Activated CD8-positive, alpha-beta T cell treated with anti-CD3 and anti-CD28 coated beads for 36 hours (primary cell): Measurements from ENCODE around the gene VAMP5. TPM values are rescaled to one million over a fixed set of nuclear protein-coding genes. Genes with fewer than 3 reads are reported as not detected.
A peak's percentile ranks its signal among the peaks of the same experiment; 100 is the strongest.
"Not testable (repeated sequence)": the region's sequence is repeated elsewhere in the genome, so short reads cannot be mapped to it uniquely, and the experiment has no call there.

Experiments used
- ATAC-seq: fragments of 200-7000 bp; cut with Tn5 transposase; one replicate; pipeline ENCODE4 v1.10.0; 2021; ENCODE audit warnings: mild to moderate bottlenecking, moderate library complexity
- CTCF ChIA-PET: fragments of 350-600 bp; sonication (Branson Sonifier 250); formaldehyde crosslinking; loops from one replicate; lab custom pipeline; 2021; ENCODE audit warnings: antibody characterized with exemption; lab: Charles Lee
- POLR2A ChIA-PET: fragments of 350-600 bp; sonication (Branson Sonifier 250); formaldehyde crosslinking; loops from one replicate; lab custom pipeline; 2021; ENCODE audit warnings: antibody characterized with exemption; lab: Charles Lee
- DNase-seq: peaks from one replicate; pipeline ENCODE4 v3.0.0-alpha.2; 2020
- H3K27ac Mint-ChIP-seq: one replicate; pipeline ENCODE4 v1.8.0; 2021; ENCODE audit warnings: mild to moderate bottlenecking, mixed read lengths
- H3K27me3 Mint-ChIP-seq: one replicate; pipeline ENCODE4 v1.8.0; 2021; ENCODE audit warnings: mixed read lengths
- H3K36me3 Mint-ChIP-seq: one replicate; pipeline ENCODE4 v1.8.0; 2021; ENCODE audit warnings: low read depth, mixed read lengths
- H3K4me1 Mint-ChIP-seq: one replicate; pipeline ENCODE4 v1.8.0; 2021; ENCODE audit warnings: low read depth, mixed read lengths
- H3K4me3 Mint-ChIP-seq: one replicate; pipeline ENCODE4 v1.8.0; 2021; ENCODE audit warnings: mild to moderate bottlenecking, moderate library complexity, mixed read lengths
- H3K9me3 Mint-ChIP-seq: one replicate; pipeline ENCODE4 v1.8.0; 2021; ENCODE audit warnings: mixed read lengths
- intact Hi-C: fragments of 100-400 bp; cut with micrococcal nuclease; formaldehyde crosslinking; loops from one replicate; pipeline ENCODE4 v1.10.0; 2022
- total RNA-seq, 2 experiments: library from RNA; stranded (reverse); gene quantifications; one replicate each; pipeline ENCODE4 v1.2.3, GENCODE V29; 2021
- TF ChIP-seq, protein P1 (sequence below): fragments of 200-600 bp; IDR thresholded peaks from one replicate; pipeline ENCODE4 v1.8.0; 2022; ENCODE audit warnings: antibody characterized with exemption, mild to moderate bottlenecking

VAMP5 gene
- total RNA-seq, 2 experiments from 2014 or later, result 28.0 to 29.4 TPM

DNA sequence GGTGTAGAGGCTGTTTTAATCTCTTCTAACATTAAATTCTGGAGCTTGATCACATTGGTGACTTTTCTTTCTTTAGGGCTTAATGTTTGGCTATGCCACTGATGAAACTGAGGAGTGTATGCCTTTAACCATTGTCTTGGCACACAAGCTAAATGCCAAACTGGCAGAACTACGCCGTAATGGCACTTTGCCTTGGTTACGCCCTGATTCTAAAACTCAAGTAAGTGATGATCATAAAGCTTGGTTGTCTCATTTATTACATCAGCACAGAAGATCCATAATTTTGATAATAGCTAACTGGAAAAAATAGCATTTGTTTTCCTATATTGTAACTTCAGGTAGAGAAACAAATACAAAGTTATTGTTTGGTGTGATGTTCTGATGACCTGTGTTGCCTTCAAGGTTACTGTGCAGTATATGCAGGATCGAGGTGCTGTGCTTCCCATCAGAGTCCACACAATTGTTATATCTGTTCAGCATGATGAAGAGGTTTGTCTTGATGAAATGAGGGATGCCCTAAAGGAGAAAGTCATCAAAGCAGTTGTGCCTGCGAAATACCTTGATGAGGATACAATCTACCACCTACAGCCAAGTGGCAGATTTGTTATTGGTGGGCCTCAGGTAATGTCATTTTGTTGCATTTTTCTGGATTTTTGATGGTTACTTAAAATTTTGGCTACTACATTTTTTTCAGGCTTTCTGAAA is 42.3 kb upstream of the VAMP5 start:
- intact Hi-C loops, result loop anchor here (10.0 kb wide), 1 partner anchor 217 kb away; the partner anchor contains the start of gene TGOLN2
- DNase-seq (no peak), ATAC-seq (no peak)
- ChIA-PET CTCF (interaction anchor here (1.6 to 6.3 kb wide), 3 partner anchors 9 to 122 kb away, joined by 5 to 58 read pairs (median 46); partner anchors contain the start of gene SH2D6), POLR2A (interaction anchor here (0.6 to 17.6 kb wide), 14 partner anchors 15 to 214 kb away, joined by 3 to 467 read pairs (median 4); partner anchors contain the start of genes CAPG, GGCX, RNF181 and SH2D6)
- peaks cover 72% of the 10 kb centered on the region for H3K36me3 Mint-ChIP-seq
- H3K27ac Mint-ChIP-seq, result peak overlapping the region; percentile 92
- TF ChIP-seq, protein P1, sequence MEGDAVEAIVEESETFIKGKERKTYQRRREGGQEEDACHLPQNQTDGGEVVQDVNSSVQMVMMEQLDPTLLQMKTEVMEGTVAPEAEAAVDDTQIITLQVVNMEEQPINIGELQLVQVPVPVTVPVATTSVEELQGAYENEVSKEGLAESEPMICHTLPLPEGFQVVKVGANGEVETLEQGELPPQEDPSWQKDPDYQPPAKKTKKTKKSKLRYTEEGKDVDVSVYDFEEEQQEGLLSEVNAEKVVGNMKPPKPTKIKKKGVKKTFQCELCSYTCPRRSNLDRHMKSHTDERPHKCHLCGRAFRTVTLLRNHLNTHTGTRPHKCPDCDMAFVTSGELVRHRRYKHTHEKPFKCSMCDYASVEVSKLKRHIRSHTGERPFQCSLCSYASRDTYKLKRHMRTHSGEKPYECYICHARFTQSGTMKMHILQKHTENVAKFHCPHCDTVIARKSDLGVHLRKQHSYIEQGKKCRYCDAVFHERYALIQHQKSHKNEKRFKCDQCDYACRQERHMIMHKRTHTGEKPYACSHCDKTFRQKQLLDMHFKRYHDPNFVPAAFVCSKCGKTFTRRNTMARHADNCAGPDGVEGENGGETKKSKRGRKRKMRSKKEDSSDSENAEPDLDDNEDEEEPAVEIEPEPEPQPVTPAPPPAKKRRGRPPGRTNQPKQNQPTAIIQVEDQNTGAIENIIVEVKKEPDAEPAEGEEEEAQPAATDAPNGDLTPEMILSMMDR, result no peak
- peaks cover 40% of the 10 kb centered on the region for H3K4me1 Mint-ChIP-seq
- no peaks in the 10 kb centered on the region for H3K9me3 Mint-ChIP-seq
- peak overlapping the region; percentile 99 for H3K4me3 Mint-ChIP-seq
- no peaks in the 10 kb centered on the region for H3K27me3 Mint-ChIP-seq

DNA sequence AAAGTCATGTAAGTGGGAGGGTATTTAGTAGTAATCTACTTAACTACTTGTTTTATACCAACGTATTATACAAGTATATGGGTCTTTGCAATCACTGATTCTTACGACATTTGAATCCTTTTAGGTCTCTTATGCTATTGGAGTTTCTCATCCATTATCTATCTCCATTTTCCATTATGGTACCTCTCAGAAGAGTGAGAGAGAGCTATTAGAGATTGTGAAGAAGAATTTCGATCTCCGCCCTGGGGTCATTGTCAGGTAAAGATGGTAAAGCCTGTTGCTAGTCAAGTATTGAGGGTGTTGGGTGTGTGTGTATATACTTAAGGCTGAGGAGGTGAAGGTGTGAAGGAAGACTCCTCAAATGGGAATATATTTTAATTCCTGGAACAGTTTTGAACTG is 41.5 kb upstream of the VAMP5 start:
- POLR2A ChIA-PET, result interaction anchor here (1.0 to 17.6 kb wide), 7 partner anchors 14 to 222 kb away, joined by 3 to 467 read pairs (median 7); partner anchors contain the start of genes CAPG, ELMOD3, GGCX and RETSAT

GRCh38 chr2:85544254-85544691 is 40.0 kb upstream of the VAMP5 start:
- not testable (repeated sequence) for DNase-seq, H3K27me3 Mint-ChIP-seq, ATAC-seq, H3K9me3 Mint-ChIP-seq
- Mint-ChIP-seq H3K4me3 (peak overlapping the region; percentile 4), H3K27ac (peak overlapping the region; percentile 39), H3K4me1 (peaks cover 35% of the 10 kb centered on the region), H3K36me3 (peaks cover 64% of the 10 kb centered on the region)
- intact Hi-C loops, result loop anchor here (10.0 kb wide), 1 partner anchor 219 kb away; the partner anchor contains the start of gene TGOLN2
- ChIA-PET CTCF (interaction anchor here (0.8 to 5.8 kb wide), 7 partner anchors 7 to 152 kb away, joined by 3 to 58 read pairs (median 6); no protein-coding TSS in a partner anchor), POLR2A (interaction anchor here (1.0 to 17.6 kb wide), 6 partner anchors 13 to 257 kb away, joined by 3 to 467 read pairs (median 168); partner anchors contain the start of genes CAPG, GGCX, SH2D6 and VAMP8)

More for the DNA sequence above, 41.5 kb upstream of the VAMP5 start:
- no peak for ATAC-seq
- TF ChIP-seq, protein P1, result no peak
- H3K4me3 Mint-ChIP-seq, result peak overlapping the region; percentile 99
- no peaks in the 10 kb centered on the region for H3K27me3 Mint-ChIP-seq
- DNase-seq, result no peak
- CTCF ChIA-PET, result interaction anchor here (2.1 to 5.8 kb wide), 3 partner anchors 8 to 123 kb away, joined by 6 to 58 read pairs (median 11); no protein-coding TSS in a partner anchor
- H3K9me3 Mint-ChIP-seq, result no peaks in the 10 kb centered on the region
- H3K36me3 Mint-ChIP-seq, result peaks cover 69% of the 10 kb centered on the region
- H3K27ac Mint-ChIP-seq, result peak overlapping the region; percentile 92
- intact Hi-C loops, result loop anchor here (10.0 kb wide), 1 partner anchor 218 kb away; the partner anchor contains the start of gene TGOLN2
- peaks cover 35% of the 10 kb centered on the region for H3K4me1 Mint-ChIP-seq

- ChIA-PET POLR2A (interaction anchor here (0.6 to 23.8 kb wide), 23 partner anchors 0 to 227 kb away, joined by 3 to 467 read pairs (median 4); partner anchors contain the start of genes CAPG, ELMOD3, GGCX and MAT2A), CTCF (interaction anchor here (0.5 to 2.8 kb wide), 8 partner anchors 12 to 154 kb away, joined by 3 to 25 read pairs (median 3); partner anchors contain the start of gene C2orf68)
- peak overlapping the region; percentile 52 for H3K27ac Mint-ChIP-seq
- not testable (repeated sequence) for H3K4me3 Mint-ChIP-seq, H3K27me3 Mint-ChIP-seq, ATAC-seq, DNase-seq, H3K9me3 Mint-ChIP-seq
- peaks cover 57% of the 10 kb centered on the region for H3K36me3 Mint-ChIP-seq
- intact Hi-C loops, result loop anchor here (10.0 kb wide), 1 partner anchor 220 kb away; the partner anchor contains the start of gene TGOLN2
- peaks cover 35% of the 10 kb centered on the region for H3K4me1 Mint-ChIP-seq
These were observed 39.1 kb upstream of the VAMP5 start for GRCh38 chr2:85544915-85545779.

GRCh38 chr2:85545780-85546240 is 38.4 kb upstream of the VAMP5 start:
- ATAC-seq (peak; percentile 5), DNase-seq (no peak)
- TF ChIP-seq, protein P1, result no peak
- peaks cover 30% of the 10 kb centered on the region for H3K4me1 Mint-ChIP-seq
- peaks cover 50% of the 10 kb centered on the region for H3K36me3 Mint-ChIP-seq
- intact Hi-C loops, result loop anchor here (10.0 kb wide), 1 partner anchor 221 kb away; the partner anchor contains the start of gene TGOLN2
- no peaks in the 10 kb centered on the region for H3K9me3 Mint-ChIP-seq
- ChIA-PET CTCF (interaction anchor here (0.5 to 2.8 kb wide), 8 partner anchors 11 to 155 kb away, joined by 3 to 25 read pairs (median 3); partner anchors contain the start of gene C2orf68), POLR2A (interaction anchor here (0.6 to 23.8 kb wide), 25 partner anchors 1 to 228 kb away, joined by 3 to 467 read pairs (median 4); partner anchors contain the start of genes CAPG, ELMOD3, GGCX and MAT2A)
- no peak overlapping the region for H3K4me3 Mint-ChIP-seq
- no peaks in the 10 kb centered on the region for H3K27me3 Mint-ChIP-seq
- H3K27ac Mint-ChIP-seq, result no peak overlapping the region
